NB4 (cell line): ENCODE data around the gene ANP32E.

Experiments
- CTCF ChIP-seq: IDR thresholded peaks from one replicate; pipeline ENCODE4 v1.5.1; 2012; ENCODE audit warnings: low read depth, low read length
- POLR2A ChIP-seq: IDR thresholded peaks from 2 replicates; pipeline ENCODE4 v1.6.1; 2011; ENCODE audit warnings: mild to moderate bottlenecking; ENCODE audit not compliant: insufficient read length; ENCODE audit errors: extremely low read depth
- TF ChIP-seq, protein P1 (sequence below): IDR thresholded peaks from 2 replicates; pipeline ENCODE4 v1.6.1; 2011; ENCODE audit warnings: low read depth, low read length

DNA sequence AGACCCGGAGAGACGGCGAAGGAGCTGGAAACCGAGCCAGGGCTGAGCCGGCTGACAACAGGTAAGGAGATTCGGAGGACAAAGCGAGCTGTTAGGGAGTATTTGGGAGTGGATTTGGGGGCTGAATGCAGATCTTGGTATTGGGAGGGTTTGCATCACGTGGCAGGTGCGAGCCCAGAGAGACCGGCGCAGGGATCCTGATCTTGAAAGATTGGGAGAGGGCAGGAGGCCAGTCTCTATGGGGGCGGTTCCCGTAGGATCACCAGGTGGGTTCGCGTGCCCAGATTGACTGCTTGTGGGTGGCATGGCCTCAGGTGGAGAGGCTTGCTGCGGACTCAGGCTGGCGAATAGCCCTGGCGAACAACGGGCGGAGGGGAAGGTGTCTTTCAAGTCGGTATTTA, 46.6 kb upstream of the ANP32E start:
- no peak for TF ChIP-seq CTCF
- TF ChIP-seq, protein P1, sequence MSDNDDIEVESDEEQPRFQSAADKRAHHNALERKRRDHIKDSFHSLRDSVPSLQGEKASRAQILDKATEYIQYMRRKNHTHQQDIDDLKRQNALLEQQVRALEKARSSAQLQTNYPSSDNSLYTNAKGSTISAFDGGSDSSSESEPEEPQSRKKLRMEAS: no peak
- TF ChIP-seq POLR2A: no peak
